PFSK-1 (cell line): Measurements from ENCODE around the gene MFN2.

Source experiments
- FOXP2 ChIP-seq: optimal IDR thresholded peaks from 2 replicates; pipeline ENCODE3; 2011; ENCODE audit warnings: borderline replicate concordance, control low read depth, inconsistent platforms; ENCODE audit not compliant: insufficient read depth; ENCODE audit errors: extremely low read length, extremely low read depth
- POLR2AphosphoS5 ChIP-seq: IDR thresholded peaks from 2 replicates; pipeline ENCODE4 v1.6.1; 2012; ENCODE audit warnings: low read depth, mild to moderate bottlenecking, control low read depth, low read length, moderate library complexity
- REST ChIP-seq, 2 experiments: IDR thresholded peaks; 2 replicates each; pipeline versions ENCODE4 v1.6.1 to v1.8.0; 2011 to 2012; ENCODE audit warnings: low read depth in 2 of 2, low read length in 2 of 2, control low read depth in 1 of 2, inconsistent platforms in 1 of 2, mild to moderate bottlenecking in 1 of 2, moderate library complexity in 1 of 2; ENCODE audit not compliant: insufficient read depth in 1 of 2
- SIN3A ChIP-seq: IDR thresholded peaks from 2 replicates; pipeline ENCODE4 v1.6.1; 2012; ENCODE audit warnings: mild to moderate bottlenecking, low read length, moderate library complexity, borderline replicate concordance; ENCODE audit not compliant: insufficient read depth
- TAF1 ChIP-seq: IDR thresholded peaks from 2 replicates; pipeline ENCODE4 v1.6.1; 2012; ENCODE audit warnings: low read length, control low read depth, borderline replicate concordance; ENCODE audit not compliant: insufficient read depth

The MFN2 gene

GRCh38 chr1:11944358-11944931, 35.8 kb upstream of the MFN2 start:
- TF ChIP-seq SIN3A (no peak), TAF1 (no peak), REST (IDR thresholded peaks at IDR 0.05; ENCODE audit: insufficient read depth in 1 of 2, low read depth in 2 of 2, low read length in 2 of 2) (no peak), POLR2AphosphoS5 (no peak), FOXP2 (no peak)

GRCh38 chr1:11946647-11947046, 33.6 kb upstream of the MFN2 start:
- TF ChIP-seq REST (IDR thresholded peaks at IDR 0.05; ENCODE audit: insufficient read depth in 1 of 2, low read depth in 2 of 2, low read length in 2 of 2) (no peak), SIN3A (no peak), FOXP2 (no peak), POLR2AphosphoS5 (no peak), TAF1 (no peak)

GRCh38 chr1:11948822-11949458, 31.3 kb upstream of the MFN2 start:
- TF ChIP-seq REST (IDR thresholded peaks at IDR 0.05; ENCODE audit: insufficient read depth in 1 of 2, low read depth in 2 of 2, low read length in 2 of 2) (no peak), SIN3A (no peak), FOXP2 (no peak), TAF1 (no peak), POLR2AphosphoS5 (no peak)

GRCh38 chr1:11951901-11952300, 28.3 kb upstream of the MFN2 start:
- TF ChIP-seq TAF1 (no peak), POLR2AphosphoS5 (no peak), FOXP2 (no peak), SIN3A (no peak), REST (IDR thresholded peaks at IDR 0.05; ENCODE audit: insufficient read depth in 1 of 2, low read depth in 2 of 2, low read length in 2 of 2) (no peak)
